HPDE6-E6E7 (cell line): ENCODE measurements around the gene CDK5RAP2.

Source experiments
- DNase-seq: peaks from one replicate; pipeline ENCODE4 v3.0.0; 2011; ENCODE audit warnings: missing footprints; ENCODE audit errors: extremely low spot score

Gene CDK5RAP2

GRCh38 chr9:120580051-120580896, at the start of gene CDK5RAP2:
Gene CDK5RAP2 (minus strand): TSS chr9:120580167. CDS start chr9:120579978, 189 bp downstream.
- peak; percentile 84 for DNase-seq

- peak; percentile 12 for DNase-seq
Observed at GRCh38 chr9:120628925-120629497, 49.0 kb upstream of the CDK5RAP2 start.

- DNase-seq: no peak
Observed at GRCh38 chr9:120628207-120628924, 48.4 kb upstream of the CDK5RAP2 start.

- no peak for DNase-seq
Observed at GRCh38 chr9:120627073-120627472, 47.1 kb upstream of the CDK5RAP2 start.

GRCh38 chr9:120626512-120626911, 46.5 kb upstream of the CDK5RAP2 start:
- no peak for DNase-seq

GRCh38 chr9:120625222-120625621, 45.3 kb upstream of the CDK5RAP2 start:
- DNase-seq: no peak

GRCh38 chr9:120622790-120623189, 42.8 kb upstream of the CDK5RAP2 start:
- no peak for DNase-seq

GRCh38 chr9:120621941-120622340, 42.0 kb upstream of the CDK5RAP2 start:
- DNase-seq: no peak

GRCh38 chr9:120619751-120620655, 40.0 kb upstream of the CDK5RAP2 start:
- peak; percentile 47 for DNase-seq

GRCh38 chr9:120616966-120617935, 37.3 kb upstream of the CDK5RAP2 start:
- DNase-seq: no peak

- DNase-seq: no peak
Observed at GRCh38 chr9:120612218-120612617, 32.3 kb upstream of the CDK5RAP2 start.

- no peak for DNase-seq
Observed at GRCh38 chr9:120611690-120612068, 31.7 kb upstream of the CDK5RAP2 start.

- DNase-seq: no peak
Observed at GRCh38 chr9:120610975-120611689, 31.2 kb upstream of the CDK5RAP2 start.

- no peak for DNase-seq
Observed at GRCh38 chr9:120609636-120610035, 29.7 kb upstream of the CDK5RAP2 start.

GRCh38 chr9:120608421-120608820, 28.5 kb upstream of the CDK5RAP2 start:
- DNase-seq: no peak

GRCh38 chr9:120603591-120603990, 23.6 kb upstream of the CDK5RAP2 start:
- no peak for DNase-seq

GRCh38 chr9:120603010-120603409, 23.0 kb upstream of the CDK5RAP2 start:
- no peak for DNase-seq

- no peak for DNase-seq
Observed at GRCh38 chr9:120593955-120594277, 13.9 kb upstream of the CDK5RAP2 start.

GRCh38 chr9:120593250-120593954, 13.4 kb upstream of the CDK5RAP2 start:
- no peak for DNase-seq
